ENCODE data around the gene UBE2D3. TPM values are rescaled to one million over a fixed set of nuclear protein-coding genes. Genes with fewer than 3 reads are reported as not detected.

The UBE2D3 gene
- total and polyA plus RNA-seq, 4 donors: 207 to 263 (median 247) TPM

- Histone ChIP-seq H3K4me1 (ENCODE audit: control insufficient read depth, insufficient read depth, low read length) (no peaks in the 10 kb centered on the region), H3K27me3 (ENCODE audit: control insufficient read depth, insufficient read depth, low read length) (no peaks in the 10 kb centered on the region), H3K4me3 (ENCODE audit: low read depth, low read length) (no peak overlapping the region), H3K27ac (ENCODE audit: low read depth, low read length) (no peak overlapping the region), H3K9me3 (ENCODE audit: control insufficient read depth, insufficient read depth, low read length) (no peaks in the 10 kb centered on the region), H3K36me3 (ENCODE audit: control insufficient read depth, insufficient read depth, low read length) (no peaks in the 10 kb centered on the region)
- WGBS (ENCODE audit: insufficient coverage): no CpG with 5 or more reads among the region's 1 CpG
- DNase-seq (ENCODE audit: low read depth in 4 of 6, low spot score in 6 of 6): no peak
Measured at GRCh38 chr4:102781570-102781969, 45.8 kb downstream of the UBE2D3 start.

DNA sequence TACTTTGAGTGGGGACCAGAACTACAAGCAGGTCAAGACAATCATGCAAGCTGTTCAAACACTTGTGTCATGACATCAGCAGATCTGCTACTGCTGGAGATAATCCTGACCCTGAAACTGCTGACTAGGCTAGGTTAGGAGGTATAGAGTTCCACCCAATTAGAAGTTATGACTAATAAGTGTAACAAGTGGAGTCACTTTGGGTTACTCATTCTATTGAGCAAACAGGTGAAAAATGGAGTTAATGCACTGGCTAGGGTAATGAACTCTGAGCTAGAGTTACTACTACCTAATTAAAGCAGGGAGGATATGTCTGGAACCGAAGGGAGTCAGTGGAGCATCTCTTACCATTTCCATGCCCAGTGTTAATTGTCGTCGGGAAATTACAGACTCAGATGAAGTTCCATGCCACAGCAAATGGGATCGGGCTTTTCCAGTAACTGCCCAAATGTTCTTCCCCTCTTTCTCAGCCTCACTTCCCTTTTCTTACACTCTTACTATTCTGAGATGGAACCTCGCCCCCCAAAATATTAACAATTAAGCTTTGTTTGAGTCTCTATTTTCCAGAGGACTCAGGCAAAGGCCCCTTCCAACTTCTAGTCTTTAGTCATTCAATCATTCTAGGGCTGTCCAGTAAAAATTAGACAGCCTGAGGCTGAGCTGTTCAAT, 46.7 kb downstream of the UBE2D3 start:
- no peak overlapping the region for H3K27ac ChIP-seq (ENCODE audit: low read depth, low read length)
- H3K9me3 ChIP-seq (ENCODE audit: control insufficient read depth, insufficient read depth, low read length): no peaks in the 10 kb centered on the region
- H3K4me3 ChIP-seq (ENCODE audit: low read depth, low read length): no peak overlapping the region
- no peaks in the 10 kb centered on the region for H3K36me3 ChIP-seq (ENCODE audit: control insufficient read depth, insufficient read depth, low read length)
- DNase-seq (ENCODE audit: low read depth in 4 of 6, low spot score in 6 of 6): no peak
- WGBS (ENCODE audit: insufficient coverage): 93% methylated on average over 4 of the region's 5 CpGs
- H3K27me3 ChIP-seq (ENCODE audit: control insufficient read depth, insufficient read depth, low read length): no peaks in the 10 kb centered on the region
- no peaks in the 10 kb centered on the region for H3K4me1 ChIP-seq (ENCODE audit: control insufficient read depth, insufficient read depth, low read length)

DNA sequence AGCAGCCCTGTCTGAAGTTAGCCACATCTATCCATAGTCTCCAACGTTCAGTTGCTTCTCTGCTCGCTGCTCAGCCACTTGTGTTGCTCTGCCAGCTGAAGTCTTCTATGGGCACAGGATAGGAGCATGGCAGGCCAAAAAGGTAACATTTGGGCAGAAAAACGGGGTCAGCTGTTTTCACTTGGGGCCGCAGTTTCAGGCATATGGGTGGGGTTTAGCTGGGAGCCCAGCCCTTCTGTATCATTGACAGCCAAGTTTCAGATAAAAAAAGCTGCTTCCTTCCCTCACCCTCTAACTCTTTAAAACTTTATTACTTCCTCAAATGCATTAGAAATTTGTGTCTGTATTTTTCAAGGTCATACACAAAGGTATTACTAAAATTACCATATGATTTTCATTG, 48.1 kb downstream of the UBE2D3 start:
- H3K9me3 ChIP-seq (ENCODE audit: control insufficient read depth, insufficient read depth, low read length): no peaks in the 10 kb centered on the region
- WGBS (ENCODE audit: insufficient coverage): 83% methylated on average over 2 of the region's 4 CpGs
- H3K27me3 ChIP-seq (ENCODE audit: control insufficient read depth, insufficient read depth, low read length): no peaks in the 10 kb centered on the region
- no peaks in the 10 kb centered on the region for H3K36me3 ChIP-seq (ENCODE audit: control insufficient read depth, insufficient read depth, low read length)
- H3K4me1 ChIP-seq (ENCODE audit: control insufficient read depth, insufficient read depth, low read length): no peaks in the 10 kb centered on the region
- DNase-seq (ENCODE audit: low read depth in 4 of 6, low spot score in 6 of 6): no peak
- H3K27ac ChIP-seq (ENCODE audit: low read depth, low read length): no peak overlapping the region
- H3K4me3 ChIP-seq (ENCODE audit: low read depth, low read length): no peak overlapping the region

DNA sequence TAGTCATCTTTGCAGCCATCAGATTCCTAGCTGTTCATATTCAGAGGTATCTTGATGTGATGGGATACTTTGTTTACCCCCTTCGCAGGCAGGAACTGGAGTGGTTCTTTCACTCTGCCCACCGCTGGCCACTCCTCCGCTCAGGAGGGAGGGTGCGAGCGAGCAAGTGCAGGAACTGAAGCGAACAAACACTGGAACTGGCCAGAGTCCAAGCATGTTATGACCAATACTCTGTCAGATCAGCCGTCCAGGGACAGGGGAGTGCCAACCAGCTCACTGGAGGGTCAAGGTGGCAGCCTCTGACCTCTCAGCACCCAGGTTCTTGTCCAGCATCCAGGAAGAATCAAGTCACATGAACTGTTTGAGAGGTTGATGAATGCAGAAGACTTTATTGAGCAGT, 48.6 kb downstream of the UBE2D3 start:
- Histone ChIP-seq H3K27ac (ENCODE audit: low read depth, low read length) (no peak overlapping the region), H3K4me3 (ENCODE audit: low read depth, low read length) (no peak overlapping the region), H3K36me3 (ENCODE audit: control insufficient read depth, insufficient read depth, low read length) (no peaks in the 10 kb centered on the region), H3K9me3 (ENCODE audit: control insufficient read depth, insufficient read depth, low read length) (no peaks in the 10 kb centered on the region), H3K27me3 (ENCODE audit: control insufficient read depth, insufficient read depth, low read length) (no peaks in the 10 kb centered on the region), H3K4me1 (ENCODE audit: control insufficient read depth, insufficient read depth, low read length) (no peaks in the 10 kb centered on the region)
- no peak for DNase-seq (ENCODE audit: low read depth in 4 of 6, low spot score in 6 of 6)
- WGBS (ENCODE audit: insufficient coverage): 60% methylated on average over 7 of the region's 7 CpGs

GRCh38 chr4:102775805-102776204, 51.5 kb downstream of the UBE2D3 start:
- Histone ChIP-seq H3K27ac (ENCODE audit: low read depth, low read length) (no peak overlapping the region), H3K9me3 (ENCODE audit: control insufficient read depth, insufficient read depth, low read length) (no peaks in the 10 kb centered on the region), H3K27me3 (ENCODE audit: control insufficient read depth, insufficient read depth, low read length) (no peaks in the 10 kb centered on the region), H3K36me3 (ENCODE audit: control insufficient read depth, insufficient read depth, low read length) (no peaks in the 10 kb centered on the region), H3K4me1 (ENCODE audit: control insufficient read depth, insufficient read depth, low read length) (no peaks in the 10 kb centered on the region), H3K4me3 (ENCODE audit: low read depth, low read length) (no peak overlapping the region)
- WGBS (ENCODE audit: insufficient coverage): no CpG with 5 or more reads among the region's 1 CpG
- DNase-seq (ENCODE audit: low read depth in 4 of 6, low spot score in 6 of 6): no peak

DNA sequence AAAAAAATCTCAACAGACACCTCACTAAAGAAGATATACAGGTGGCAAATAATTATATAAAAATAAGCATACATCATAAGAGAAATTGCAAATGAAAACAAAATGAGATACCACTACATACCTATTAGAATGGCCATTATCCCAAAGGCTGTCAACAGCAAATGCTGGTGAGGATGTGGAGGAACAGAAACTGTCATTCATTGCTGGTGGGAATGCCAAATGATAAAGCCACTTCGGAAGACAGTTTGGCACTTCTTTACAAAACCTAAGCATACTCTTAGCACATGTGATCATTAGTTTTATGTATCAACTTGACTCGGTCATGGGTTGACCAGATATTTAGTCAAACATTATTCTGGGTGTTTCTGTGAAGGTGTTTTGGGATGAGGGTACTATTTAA, 53.1 kb downstream of the UBE2D3 start:
- Histone ChIP-seq H3K27ac (ENCODE audit: low read depth, low read length) (no peak overlapping the region), H3K4me3 (ENCODE audit: low read depth, low read length) (no peak overlapping the region), H3K9me3 (ENCODE audit: control insufficient read depth, insufficient read depth, low read length) (no peaks in the 10 kb centered on the region), H3K27me3 (ENCODE audit: control insufficient read depth, insufficient read depth, low read length) (no peaks in the 10 kb centered on the region), H3K4me1 (ENCODE audit: control insufficient read depth, insufficient read depth, low read length) (no peaks in the 10 kb centered on the region), H3K36me3 (ENCODE audit: control insufficient read depth, insufficient read depth, low read length) (no peaks in the 10 kb centered on the region)
- no peak for DNase-seq (ENCODE audit: low read depth in 4 of 6, low spot score in 6 of 6)
- no CpG with 5 or more reads among the region's 2 CpGs for WGBS (ENCODE audit: insufficient coverage)

DNA sequence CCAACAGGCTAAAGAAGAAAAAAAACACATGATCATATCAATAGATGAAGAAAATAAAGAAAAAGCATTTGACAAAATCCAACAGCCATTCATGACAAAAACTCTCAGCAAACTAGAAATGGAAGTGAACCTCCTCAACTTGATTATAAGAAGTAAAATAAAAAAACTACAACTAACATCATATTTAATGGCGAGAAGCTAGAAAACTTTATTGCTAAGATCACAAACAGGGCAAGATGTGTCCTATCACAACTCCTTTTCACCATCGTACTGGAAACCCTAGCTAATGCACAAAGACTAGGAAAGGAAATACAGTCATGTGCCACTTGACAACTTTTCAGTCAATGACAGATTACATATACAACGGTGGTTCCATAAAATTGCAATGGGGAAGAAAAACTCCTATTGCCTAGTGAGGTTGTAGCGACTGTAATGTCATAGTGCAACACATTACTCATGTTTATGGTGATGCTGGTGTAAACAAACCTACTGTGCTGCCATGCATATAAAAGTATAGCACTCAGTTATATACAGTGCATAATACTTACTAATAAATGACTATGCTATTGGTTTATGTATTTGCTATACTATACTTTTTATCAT, 54.5 kb downstream of the UBE2D3 start:
- Histone ChIP-seq H3K27me3 (ENCODE audit: control insufficient read depth, insufficient read depth, low read length) (no peaks in the 10 kb centered on the region), H3K9me3 (ENCODE audit: control insufficient read depth, insufficient read depth, low read length) (no peaks in the 10 kb centered on the region), H3K4me3 (ENCODE audit: low read depth, low read length) (no peak overlapping the region), H3K4me1 (ENCODE audit: control insufficient read depth, insufficient read depth, low read length) (no peaks in the 10 kb centered on the region), H3K36me3 (ENCODE audit: control insufficient read depth, insufficient read depth, low read length) (no peaks in the 10 kb centered on the region), H3K27ac (ENCODE audit: low read depth, low read length) (no peak overlapping the region)
- DNase-seq (ENCODE audit: low read depth in 4 of 6, low spot score in 6 of 6): no peak
- no CpG with 5 or more reads among the region's 4 CpGs for WGBS (ENCODE audit: insufficient coverage)

DNA sequence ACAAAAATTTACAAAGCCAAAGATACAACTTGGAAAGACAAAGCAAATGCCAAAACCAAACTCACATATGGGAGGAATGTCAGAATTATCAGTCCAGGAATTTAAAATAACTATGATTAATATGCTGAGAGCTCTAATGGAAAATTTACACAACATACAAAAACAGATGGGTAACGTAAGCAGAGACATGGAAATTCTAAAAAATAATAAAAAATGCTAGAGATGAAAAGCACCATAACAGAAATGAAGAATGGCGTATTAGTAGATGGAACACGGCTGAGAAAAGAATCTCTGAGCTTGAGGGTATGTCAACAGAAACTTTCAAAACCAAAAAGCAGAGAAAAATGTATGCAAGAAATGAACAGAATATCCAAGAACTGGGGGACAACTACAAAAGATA, 62.5 kb downstream of the UBE2D3 start:
- peaks cover 4% of the 10 kb centered on the region for H3K4me1 ChIP-seq (ENCODE audit: control insufficient read depth, insufficient read depth, low read length)
- H3K36me3 ChIP-seq (ENCODE audit: control insufficient read depth, insufficient read depth, low read length): no peaks in the 10 kb centered on the region
- no peaks in the 10 kb centered on the region for H3K9me3 ChIP-seq (ENCODE audit: control insufficient read depth, insufficient read depth, low read length)
- DNase-seq (ENCODE audit: low read depth in 4 of 6, low spot score in 6 of 6): no peak
- H3K27ac ChIP-seq (ENCODE audit: low read depth, low read length): no peak overlapping the region
- no peak overlapping the region for H3K4me3 ChIP-seq (ENCODE audit: low read depth, low read length)
- WGBS (ENCODE audit: insufficient coverage): 100% methylated on average over 2 of the region's 3 CpGs
- H3K27me3 ChIP-seq (ENCODE audit: control insufficient read depth, insufficient read depth, low read length): no peaks in the 10 kb centered on the region

- Histone ChIP-seq H3K27me3 (ENCODE audit: control insufficient read depth, insufficient read depth, low read length) (no peaks in the 10 kb centered on the region), H3K9me3 (ENCODE audit: control insufficient read depth, insufficient read depth, low read length) (no peaks in the 10 kb centered on the region), H3K4me3 (ENCODE audit: low read depth, low read length) (peak overlapping the region; percentile 90), H3K4me1 (ENCODE audit: control insufficient read depth, insufficient read depth, low read length) (peaks cover 4% of the 10 kb centered on the region), H3K36me3 (ENCODE audit: control insufficient read depth, insufficient read depth, low read length) (no peaks in the 10 kb centered on the region), H3K27ac (ENCODE audit: low read depth, low read length) (no peak overlapping the region)
- no peak for DNase-seq (ENCODE audit: low read depth in 4 of 6, low spot score in 6 of 6)
- WGBS (ENCODE audit: insufficient coverage): 64% methylated on average over 11 of the region's 14 CpGs
Measured at GRCh38 chr4:102761906-102762305, 65.4 kb downstream of the UBE2D3 start.

GRCh38 chr4:102761296-102761701, 66.1 kb downstream of the UBE2D3 start:
- whole genome bisulfite sequencing (ENCODE audit: insufficient coverage): 0% methylated on average over 13 of the region's 15 CpGs

More at GRCh38 chr4:102761296-102761701, 66.1 kb downstream of the UBE2D3 start:
- H3K9me3 ChIP-seq (ENCODE audit: control insufficient read depth, insufficient read depth, low read length): no peaks in the 10 kb centered on the region
- DNase-seq (ENCODE audit: low read depth in 4 of 6, low spot score in 6 of 6): peak in 3 of 6 donors; percentile 12 to 47 (median 12)
- H3K36me3 ChIP-seq (ENCODE audit: control insufficient read depth, insufficient read depth, low read length): no peaks in the 10 kb centered on the region
- H3K4me3 ChIP-seq (ENCODE audit: low read depth, low read length): peak overlapping the region; percentile 90
- peak overlapping the region; percentile 73 for H3K27ac ChIP-seq (ENCODE audit: low read depth, low read length)
- H3K4me1 ChIP-seq (ENCODE audit: control insufficient read depth, insufficient read depth, low read length): peaks cover 4% of the 10 kb centered on the region
- H3K27me3 ChIP-seq (ENCODE audit: control insufficient read depth, insufficient read depth, low read length): no peaks in the 10 kb centered on the region

All from spinal cord (tissue), 10 donors.